HG03442 (cell line): ENCODE measurements around the gene OTOP3.

Experiments
- ATAC-seq: cut with Tn5 transposase; IDR thresholded peaks from one replicate; pipeline ENCODE4 v1.9.1; 2021; ENCODE audit warnings: mild to moderate bottlenecking, moderate library complexity; ENCODE audit not compliant: unreplicated experiment

The OTOP3 gene

GRCh38 chr17:74916851-74917199 is 18.9 kb upstream of the OTOP3 start:
- ATAC-seq: no peak

DNA sequence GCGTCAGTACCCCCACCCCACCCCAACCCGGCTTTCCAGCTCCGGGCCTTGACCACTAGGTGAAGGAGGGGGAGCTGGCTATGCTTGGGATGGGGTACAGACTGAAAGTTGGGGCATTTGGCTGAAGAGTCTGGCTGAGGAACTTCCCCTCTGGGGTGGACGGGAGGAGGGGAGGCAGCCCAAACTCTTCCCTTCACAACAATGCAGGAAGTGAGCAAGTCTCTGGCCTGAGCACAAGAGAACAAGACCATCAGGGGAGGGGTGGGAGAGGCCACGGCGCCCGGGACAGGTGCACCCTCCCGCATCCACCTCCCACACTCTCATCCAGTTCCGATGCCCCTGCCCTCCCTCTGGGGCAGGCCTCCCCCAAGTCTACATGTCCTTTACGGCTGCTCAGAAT is 18.3 kb upstream of the OTOP3 start:
- no peak for ATAC-seq

DNA sequence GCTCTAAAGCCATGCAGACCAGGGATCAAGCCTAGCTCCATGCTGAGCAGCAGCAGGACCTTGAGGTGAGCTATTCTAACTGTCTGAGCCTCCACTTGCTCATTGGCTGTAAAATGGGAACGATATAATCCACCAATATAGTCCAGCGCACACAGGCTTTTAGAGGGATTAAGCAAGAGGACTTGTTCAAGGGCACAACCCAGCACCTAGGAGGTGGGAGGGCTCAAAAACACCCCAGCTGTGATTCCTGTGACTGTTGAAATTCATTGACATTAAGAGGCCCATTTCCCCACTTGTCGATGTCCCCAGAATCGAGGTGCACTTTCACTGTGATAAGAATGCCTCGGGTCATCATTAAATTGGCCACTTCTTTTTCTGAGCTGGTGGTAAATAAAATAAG is 16.8 kb upstream of the OTOP3 start:
- no peak for ATAC-seq

DNA sequence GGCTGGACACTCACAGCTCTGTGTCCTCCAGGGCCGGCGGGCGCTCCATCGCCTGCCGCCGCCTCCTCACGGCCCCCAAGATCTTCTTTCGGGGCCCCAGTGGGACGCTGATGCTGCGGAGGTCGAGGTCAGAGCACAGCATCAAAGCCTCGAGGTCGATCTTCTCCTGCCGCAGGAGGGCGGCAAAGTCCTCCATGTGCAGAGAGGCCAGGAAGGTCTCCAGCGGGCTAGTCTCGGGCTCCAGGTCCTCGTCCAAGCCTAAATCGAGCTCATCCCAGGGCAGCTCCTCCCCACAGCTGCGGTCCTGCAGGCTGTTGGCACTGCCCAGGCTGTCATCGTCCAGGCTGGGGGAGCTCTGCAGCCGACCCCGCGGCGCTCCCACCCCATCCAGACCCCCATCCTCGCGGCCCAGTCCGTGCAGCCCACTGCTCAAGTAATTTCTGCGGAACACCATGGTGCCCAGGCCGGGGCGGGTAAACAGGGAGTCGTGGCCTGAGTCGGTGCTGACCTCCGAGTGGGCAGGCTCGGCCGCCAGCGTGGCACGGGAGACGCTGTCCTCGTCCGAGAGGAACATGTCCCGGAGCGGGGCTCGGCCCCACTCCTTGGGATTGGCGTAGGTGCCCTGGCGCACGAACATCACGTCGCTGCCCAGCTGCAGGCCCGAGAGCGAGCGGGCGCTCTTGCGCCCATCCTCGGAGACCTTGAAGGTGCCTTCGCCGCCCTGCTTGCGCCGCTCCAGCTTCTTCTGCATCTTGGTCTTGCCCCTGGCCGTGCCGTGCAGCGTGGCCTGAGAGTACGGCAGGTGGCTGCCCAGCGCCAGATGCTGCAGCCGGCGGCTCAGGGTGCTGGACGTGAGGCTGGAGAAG is 16.0 kb upstream of the OTOP3 start:
- ATAC-seq: no peak

DNA sequence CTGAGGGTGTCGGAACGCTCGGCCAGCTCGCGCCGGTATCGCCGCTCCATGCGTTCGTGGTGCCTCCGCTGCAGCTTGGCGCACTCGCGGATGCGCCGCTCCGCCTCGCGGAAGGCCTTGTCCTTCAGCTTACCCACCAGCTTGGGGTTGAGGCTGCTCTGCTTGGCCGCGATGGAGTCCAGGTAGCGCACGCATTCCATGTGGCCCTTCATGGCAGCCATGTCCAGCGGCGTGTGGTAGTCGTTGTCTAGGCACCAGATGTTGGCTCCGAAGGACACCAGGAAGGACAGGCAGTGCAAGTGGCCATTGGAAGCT is 15.4 kb upstream of the OTOP3 start:
- ATAC-seq: no peak

DNA sequence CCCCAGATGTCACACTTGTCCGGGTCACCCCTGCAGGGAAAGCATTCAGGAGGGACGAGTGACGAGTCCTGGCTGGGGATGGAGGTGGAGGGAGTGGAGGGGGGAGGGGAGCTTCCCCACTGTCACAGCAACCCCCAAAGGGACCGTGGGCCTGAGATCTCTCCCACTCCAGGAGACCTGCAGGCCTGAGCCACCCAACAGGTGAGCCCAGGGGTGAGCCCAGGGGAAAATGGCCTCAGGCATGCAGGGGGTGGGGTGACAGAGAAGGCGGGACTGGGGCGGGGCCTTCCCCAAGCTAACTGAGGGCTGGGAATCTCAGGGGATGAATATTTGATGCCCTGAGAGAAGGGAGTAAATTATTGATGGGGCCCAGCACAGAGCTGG is 15.1 kb upstream of the OTOP3 start:
- no peak for ATAC-seq

GRCh38 chr17:74921026-74921681 is 14.5 kb upstream of the OTOP3 start:
- ATAC-seq: no peak

DNA sequence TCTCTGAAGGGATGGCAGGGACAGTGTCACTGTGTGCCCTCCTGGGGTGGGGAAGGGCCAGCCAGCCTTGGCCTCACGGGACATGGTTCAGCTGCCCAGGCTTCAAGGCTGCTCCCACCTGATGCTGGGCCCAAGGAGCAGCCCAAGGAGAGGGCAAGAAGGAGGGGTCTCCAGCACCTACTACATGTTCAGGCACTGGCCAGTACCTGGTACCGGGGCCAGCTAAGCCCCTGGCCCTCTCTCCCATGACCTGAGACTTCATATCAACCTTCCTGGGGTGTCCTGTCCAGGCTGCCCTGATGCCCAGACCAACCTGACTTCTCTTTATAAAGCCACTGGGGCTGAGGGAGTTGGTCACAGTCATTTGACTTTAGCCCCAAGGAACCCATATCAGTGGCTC is 13.9 kb upstream of the OTOP3 start:
- no peak for ATAC-seq

- ATAC-seq: no peak
Observed at GRCh38 chr17:74922172-74922571, 13.5 kb upstream of the OTOP3 start.

- no peak for ATAC-seq
Observed at GRCh38 chr17:74922694-74923537, 12.8 kb upstream of the OTOP3 start, which contains the start of gene USH1G. Gene USH1G (minus strand): TSS chr17:74923255. CDS start chr17:74923073, 182 bp downstream.

- no peak for ATAC-seq
Observed at GRCh38 chr17:74923538-74924249, 12.0 kb upstream of the OTOP3 start.

- no peak for ATAC-seq
Observed at GRCh38 chr17:74924250-74924948, 11.3 kb upstream of the OTOP3 start, which contains the start of gene OTOP2. Gene OTOP2 (plus strand): TSS chr17:74924273. CDS start chr17:74924633, 360 bp downstream.

DNA sequence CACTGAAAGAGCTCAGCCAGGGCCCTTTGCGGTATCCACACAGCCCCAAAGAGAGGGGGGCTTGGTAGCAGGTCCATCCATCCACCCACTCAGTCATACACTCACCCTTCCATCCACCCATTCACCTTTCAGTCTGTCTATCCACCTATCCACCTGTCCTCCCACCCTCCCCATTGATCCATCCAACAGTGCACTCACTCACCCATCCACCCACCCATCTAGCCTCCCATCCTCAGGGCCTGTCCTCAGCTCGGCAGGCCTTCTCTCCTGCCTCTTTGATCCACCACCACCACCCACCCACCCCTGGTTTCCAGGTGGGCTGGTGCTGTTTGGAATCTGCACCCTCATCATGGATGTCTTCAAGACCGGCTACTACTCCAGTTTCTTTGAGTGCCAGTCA is 10.5 kb upstream of the OTOP3 start:
- ATAC-seq: no peak

DNA sequence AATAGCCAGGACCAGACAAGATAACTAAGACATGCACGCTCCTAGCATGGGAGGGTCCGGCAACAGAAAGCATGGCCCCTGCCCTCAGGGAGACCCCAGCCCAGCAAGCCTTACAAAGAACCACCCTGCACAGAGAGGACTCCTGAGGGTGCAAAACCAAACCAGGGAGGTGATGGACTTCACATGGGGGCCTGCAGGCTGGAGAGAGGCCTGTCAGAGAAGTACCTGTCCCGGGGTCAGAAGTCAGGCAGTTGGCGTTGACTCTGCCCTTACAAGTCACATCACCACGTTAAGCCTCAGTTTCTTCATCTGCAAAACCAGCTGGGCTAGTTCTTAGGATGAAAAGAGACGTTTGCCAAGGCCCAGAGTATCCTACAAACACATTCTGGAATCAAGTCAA is 6.9 kb upstream of the OTOP3 start:
- no peak for ATAC-seq

GRCh38 chr17:74930535-74931036 is 5.1 kb upstream of the OTOP3 start:
- no peak for ATAC-seq

DNA sequence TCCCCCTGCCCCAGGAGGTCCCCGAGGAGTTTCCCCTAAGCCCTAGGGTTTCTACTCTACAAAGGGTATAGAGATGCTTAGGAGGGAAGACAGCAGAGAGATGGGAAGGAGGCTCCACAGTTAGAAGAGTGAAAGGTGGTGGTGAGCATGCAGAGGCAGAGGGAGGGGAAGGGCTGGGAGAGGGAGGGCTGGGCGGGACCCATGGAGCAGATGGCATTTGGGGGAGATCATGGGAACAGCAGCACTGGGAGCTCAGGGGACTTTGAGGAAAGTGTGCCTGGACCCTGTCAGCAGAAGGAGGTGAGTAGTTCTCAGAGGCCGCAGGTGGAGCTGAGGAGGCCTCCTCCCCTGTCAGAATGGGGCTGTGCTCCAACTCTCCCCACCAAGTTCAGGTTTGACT is 650 bp upstream of the OTOP3 start:
- no peak for ATAC-seq

DNA sequence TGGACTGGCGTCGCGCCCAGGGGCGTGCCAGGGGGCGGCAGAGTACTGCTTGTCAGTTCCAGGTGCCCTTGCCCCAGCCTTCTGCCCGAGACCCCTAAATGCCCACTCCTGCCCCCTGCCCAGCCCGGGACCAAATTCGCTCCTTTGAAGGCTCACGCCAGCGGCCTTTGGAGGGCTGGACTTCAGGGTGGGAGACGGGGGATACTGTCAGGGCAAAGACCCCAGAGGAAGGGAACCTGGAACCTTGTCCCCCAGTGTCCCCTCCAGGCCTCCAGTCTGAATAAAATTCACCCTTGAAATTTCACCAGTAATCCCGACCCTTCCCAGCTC is 737 bp downstream of the OTOP3 start:
- ATAC-seq: no peak

DNA sequence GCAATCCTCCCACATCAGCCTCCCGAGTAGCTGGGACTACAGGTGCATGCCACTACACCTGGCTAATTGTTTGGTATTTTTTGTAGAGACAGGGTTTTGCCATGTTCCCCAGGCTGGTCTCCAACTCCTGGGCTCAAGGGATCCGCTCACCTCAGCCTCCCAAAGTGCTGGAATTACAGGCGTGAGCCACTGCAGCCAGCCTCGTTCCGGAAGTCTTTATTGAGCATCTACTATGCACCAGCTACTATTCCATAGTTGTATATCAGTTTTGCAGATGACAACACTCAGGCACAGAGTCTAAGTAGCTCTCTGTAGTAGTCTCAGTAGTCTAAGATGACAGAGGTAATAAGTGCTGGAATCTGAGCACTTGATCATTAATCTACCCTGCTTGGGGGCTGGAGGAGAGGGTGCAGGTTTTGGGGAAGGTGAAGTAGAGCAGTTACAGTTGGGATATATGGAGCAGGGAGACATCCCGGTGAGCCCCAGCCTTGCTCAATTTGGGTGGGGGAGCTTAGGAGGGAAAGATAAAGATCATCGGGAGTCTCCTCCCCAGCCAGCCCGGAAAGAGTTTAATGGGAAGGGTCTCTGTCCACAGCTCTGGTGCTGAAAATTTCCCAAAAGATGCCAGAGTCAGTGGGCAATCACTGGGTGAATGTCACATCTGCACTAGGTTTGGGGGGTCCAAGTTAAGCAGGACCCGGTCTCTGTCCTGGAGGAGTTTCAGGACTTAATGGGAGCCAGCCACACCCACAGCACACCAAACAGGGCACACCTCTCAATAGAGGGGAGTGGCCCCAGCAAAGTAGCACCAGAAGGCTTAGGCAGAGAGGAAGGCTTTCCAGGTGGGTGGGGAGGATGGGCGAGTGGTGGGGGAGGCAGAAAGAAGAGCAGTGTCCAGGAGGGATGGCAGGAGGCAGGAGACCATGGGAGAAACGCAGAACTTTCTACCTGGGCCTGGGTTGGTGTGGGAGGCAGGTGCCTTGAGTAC is 1.7 kb downstream of the OTOP3 start:
- no peak for ATAC-seq
